MCF 10A (cell line): ENCODE data around the gene ELMO1. TPM values are rescaled to one million over a fixed set of nuclear protein-coding genes. Genes with fewer than 3 reads are reported as not detected.
A peak's percentile ranks its signal among the peaks of the same experiment; 100 is the strongest.

Experiments
- BruUV-seq: library from RNA; stranded (reverse); fragments of 400-500 nt; replicated peaks from 2 replicates; lab custom pipeline; 2021; lab: Mats Ljungman, UMichigan
- CTCF ChIA-PET: fragments of 300-600 bp; sonication (Branson Sonifier 250); formaldehyde crosslinking; extraction: SDS; loops from one replicate; lab custom pipeline; 2021; ENCODE audit warnings: antibody characterized with exemption, inconsistent platforms; lab: Yijun Ruan, JAX
- POLR2A ChIA-PET: fragments of 300-600, 350-650 bp; sonication (Branson Sonifier 250); formaldehyde crosslinking; extraction: SDS; loops from one replicate; lab custom pipeline; 2020; ENCODE audit warnings: antibody characterized with exemption, inconsistent platforms; lab: Yijun Ruan, JAX
- DNase-seq: peaks from one replicate; pipeline ENCODE4 v3.0.0-alpha.2; 2018; ENCODE audit not compliant: unreplicated experiment
- H3K27ac Mint-ChIP-seq: one replicate; pipeline ENCODE4 v1.8.0; 2022; ENCODE audit warnings: mild to moderate bottlenecking, low read depth, mixed read lengths; ENCODE audit not compliant: unreplicated experiment
- H3K27me3 Mint-ChIP-seq: one replicate; pipeline ENCODE4 v1.8.0; 2022; ENCODE audit warnings: mixed read lengths; ENCODE audit not compliant: insufficient read depth, unreplicated experiment
- H3K36me3 Mint-ChIP-seq: one replicate; pipeline ENCODE4 v1.8.0; 2022; ENCODE audit warnings: mild to moderate bottlenecking, moderate library complexity, mixed read lengths; ENCODE audit not compliant: insufficient read depth, unreplicated experiment
- H3K4me1 Mint-ChIP-seq: one replicate; pipeline ENCODE4 v1.8.0; 2022; ENCODE audit warnings: mixed read lengths; ENCODE audit not compliant: insufficient read depth, unreplicated experiment
- H3K4me3 Mint-ChIP-seq: one replicate; pipeline ENCODE4 v1.8.0; 2022; ENCODE audit warnings: mild to moderate bottlenecking, moderate library complexity, mixed read lengths; ENCODE audit not compliant: unreplicated experiment
- H3K9me3 Mint-ChIP-seq: one replicate; pipeline ENCODE4 v1.8.0; 2022; ENCODE audit warnings: mixed read lengths; ENCODE audit not compliant: unreplicated experiment
- intact Hi-C: fragments of 100-400 bp; cut with micrococcal nuclease; formaldehyde crosslinking; loops from 2 replicates; pipeline ENCODE4 v1.14.1; 2022
- total RNA-seq: library from RNA; stranded (reverse); gene quantifications from 2 replicates; pipeline ENCODE4 v1.2.3, GENCODE V29; 2022
- TF ChIP-seq, protein P1 (sequence below): fragments of 200-600 bp; IDR thresholded peaks from one replicate; pipeline ENCODE4 v1.8.0; 2022; ENCODE audit warnings: antibody characterized with exemption, mild to moderate bottlenecking; ENCODE audit not compliant: unreplicated experiment

ELMO1 gene
- total RNA-seq, 1 experiment from 2014 or later = 0.30 TPM

DNA sequence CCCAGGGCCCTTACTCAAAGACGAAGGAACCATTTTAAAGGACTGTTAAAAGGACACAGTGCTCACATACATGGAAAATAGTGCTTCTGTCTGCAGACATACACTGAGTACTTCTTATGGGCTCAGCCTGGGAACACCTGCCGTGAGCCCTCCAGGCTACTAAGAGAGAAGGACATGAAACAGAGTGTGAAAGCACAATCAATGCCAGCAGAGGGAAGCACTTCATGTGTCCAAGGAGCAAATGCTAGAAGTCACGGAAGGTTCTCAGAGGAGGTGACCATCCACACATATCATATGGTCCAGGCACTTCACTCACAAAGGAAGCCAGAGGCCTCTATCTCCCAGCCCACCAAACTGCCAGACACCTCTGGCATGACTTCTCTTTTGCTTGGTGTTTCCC, 15.5 kb downstream of the ELMO1 start:
- TF ChIP-seq, protein P1, sequence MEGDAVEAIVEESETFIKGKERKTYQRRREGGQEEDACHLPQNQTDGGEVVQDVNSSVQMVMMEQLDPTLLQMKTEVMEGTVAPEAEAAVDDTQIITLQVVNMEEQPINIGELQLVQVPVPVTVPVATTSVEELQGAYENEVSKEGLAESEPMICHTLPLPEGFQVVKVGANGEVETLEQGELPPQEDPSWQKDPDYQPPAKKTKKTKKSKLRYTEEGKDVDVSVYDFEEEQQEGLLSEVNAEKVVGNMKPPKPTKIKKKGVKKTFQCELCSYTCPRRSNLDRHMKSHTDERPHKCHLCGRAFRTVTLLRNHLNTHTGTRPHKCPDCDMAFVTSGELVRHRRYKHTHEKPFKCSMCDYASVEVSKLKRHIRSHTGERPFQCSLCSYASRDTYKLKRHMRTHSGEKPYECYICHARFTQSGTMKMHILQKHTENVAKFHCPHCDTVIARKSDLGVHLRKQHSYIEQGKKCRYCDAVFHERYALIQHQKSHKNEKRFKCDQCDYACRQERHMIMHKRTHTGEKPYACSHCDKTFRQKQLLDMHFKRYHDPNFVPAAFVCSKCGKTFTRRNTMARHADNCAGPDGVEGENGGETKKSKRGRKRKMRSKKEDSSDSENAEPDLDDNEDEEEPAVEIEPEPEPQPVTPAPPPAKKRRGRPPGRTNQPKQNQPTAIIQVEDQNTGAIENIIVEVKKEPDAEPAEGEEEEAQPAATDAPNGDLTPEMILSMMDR = peak; percentile 11
- BruUV-seq = no TSS peak
- H3K4me1 Mint-ChIP-seq = no peaks in the 10 kb centered on the region

GRCh38 chr7:37432281-37432920, 16.3 kb downstream of the ELMO1 start:
- BruUV-seq = no TSS peak
- H3K36me3 Mint-ChIP-seq = no peaks in the 10 kb centered on the region
- CTCF ChIA-PET = interaction anchor here (0.6 kb wide), 1 partner anchor 341 kb away, joined by 4 read pairs; no protein-coding TSS in a partner anchor
- H3K27me3 Mint-ChIP-seq = no peaks in the 10 kb centered on the region
- intact Hi-C loops = loop anchor here (2.0 kb wide), 1 partner anchor 62 kb away; no protein-coding TSS in a partner anchor
- DNase-seq = no peak
- TF ChIP-seq, protein P1 = no peak
- no peaks in the 10 kb centered on the region for H3K4me1 Mint-ChIP-seq
- no peaks in the 10 kb centered on the region for H3K9me3 Mint-ChIP-seq
- no peak overlapping the region for H3K27ac Mint-ChIP-seq
- POLR2A ChIA-PET = no interaction called here
- H3K4me3 Mint-ChIP-seq = no peak overlapping the region

More for the DNA sequence above, 15.5 kb downstream of the ELMO1 start:
- no peak overlapping the region for H3K27ac Mint-ChIP-seq
- CTCF ChIA-PET = no interaction called here
- intact Hi-C loops = loop anchor here (2.0 kb wide), 1 partner anchor 62 kb away; no protein-coding TSS in a partner anchor
- no peak overlapping the region for H3K4me3 Mint-ChIP-seq
- DNase-seq = peak; percentile 12
- H3K9me3 Mint-ChIP-seq = no peaks in the 10 kb centered on the region
- POLR2A ChIA-PET = no interaction called here
- no peaks in the 10 kb centered on the region for H3K27me3 Mint-ChIP-seq
- no peaks in the 10 kb centered on the region for H3K36me3 Mint-ChIP-seq

GRCh38 chr7:37431413-37431812, 17.3 kb downstream of the ELMO1 start:
- Mint-ChIP-seq H3K4me3 (no peak overlapping the region), H3K4me1 (no peaks in the 10 kb centered on the region), H3K36me3 (no peaks in the 10 kb centered on the region), H3K9me3 (no peaks in the 10 kb centered on the region), H3K27me3 (no peaks in the 10 kb centered on the region), H3K27ac (no peak overlapping the region)
- no TSS peak for BruUV-seq
- TF ChIP-seq, protein P1 = no peak
- intact Hi-C loops = no loop called here
- ChIA-PET POLR2A (no interaction called here), CTCF (no interaction called here)
- DNase-seq = no peak

- Mint-ChIP-seq H3K4me3 (no peak overlapping the region), H3K4me1 (no peaks in the 10 kb centered on the region), H3K9me3 (no peaks in the 10 kb centered on the region), H3K27me3 (no peaks in the 10 kb centered on the region), H3K36me3 (no peaks in the 10 kb centered on the region), H3K27ac (no peak overlapping the region)
- intact Hi-C loops = no loop called here
- ChIA-PET POLR2A (no interaction called here), CTCF (no interaction called here)
- no TSS peak for BruUV-seq
- no peak for DNase-seq
- TF ChIP-seq, protein P1 = no peak
These were observed 18.0 kb downstream of the ELMO1 start for GRCh38 chr7:37430640-37431039.
